Measurements from ENCODE around the gene ESYT1. TPM values are rescaled to one million over a fixed set of nuclear protein-coding genes. Genes with fewer than 3 reads are reported as not detected.

ESYT1 gene
- total and polyA plus RNA-seq, 4 donors: 41.0 to 93.5 (median 58.8) TPM

DNA sequence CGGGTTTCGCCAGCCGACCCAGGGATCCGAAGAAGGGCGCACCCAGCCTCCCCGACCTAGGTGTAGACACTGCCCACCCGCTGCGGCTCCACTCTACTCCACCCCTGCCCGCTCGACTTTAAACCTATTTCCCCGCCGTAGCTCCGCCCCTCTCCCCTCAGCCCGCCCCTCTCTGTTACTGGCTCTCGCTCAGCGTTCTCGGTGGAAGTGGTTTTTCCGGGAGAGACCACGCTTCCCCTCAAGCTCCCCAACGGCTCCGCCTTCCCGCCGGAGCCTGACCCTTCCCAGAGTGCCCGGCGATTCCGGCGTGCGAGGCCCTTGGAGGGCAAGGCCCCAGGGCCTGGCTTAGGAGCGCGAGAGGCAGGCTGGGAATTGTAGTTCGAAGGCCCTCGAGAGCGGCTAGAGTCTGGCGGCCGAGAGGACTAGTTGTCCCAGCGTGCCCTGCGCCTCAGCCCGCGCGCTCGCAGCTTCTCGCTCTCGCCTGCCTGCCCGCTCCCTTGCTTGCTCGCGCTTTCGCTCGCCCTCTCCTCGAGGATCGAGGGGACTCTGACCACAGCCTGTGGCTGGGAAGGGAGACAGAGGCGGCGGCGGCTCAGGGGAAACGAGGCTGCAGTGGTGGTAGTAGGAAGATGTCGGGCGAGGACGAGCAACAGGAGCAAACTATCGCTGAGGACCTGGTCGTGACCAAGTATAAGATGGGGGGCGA lies 23.8 kb upstream of the ESYT1 start, which contains the start of gene PA2G4:
TSS of gene PA2G4 (plus strand) at position 451 of the 706 bp plus-strand sequence. CDS start at position 630, 179 bp downstream.
- peak; percentile 88 for TF ChIP-seq FOXA1 (IDR thresholded peaks at IDR 0.05)
- TF ChIP-seq ZBTB33 (IDR thresholded peaks at IDR 0.05): peak; percentile 98
- peak; percentile 48 for TF ChIP-seq FOXA2 (IDR thresholded peaks at IDR 0.05)
- TF ChIP-seq TAF1 (conservative IDR thresholded peaks at IDR 0.05): peak; percentile 77
- TF ChIP-seq YY1 (IDR thresholded peaks at IDR 0.05): peak; percentile 93
- peak in 1 of 2 donors; percentile 91 for TF ChIP-seq GABPA (IDR thresholded peaks at IDR 0.05 in 1 of 2, conservative IDR thresholded peaks at IDR 0.05 in 1 of 2)
- TF ChIP-seq MAX (IDR thresholded peaks at IDR 0.05): peak; percentile 99
- TF ChIP-seq JUND (IDR thresholded peaks at IDR 0.05): peak; percentile 36 to 53
- TF ChIP-seq HNF4A (conservative IDR thresholded peaks at IDR 0.05): peak; percentile 56 to 62
- TF ChIP-seq, protein P1, sequence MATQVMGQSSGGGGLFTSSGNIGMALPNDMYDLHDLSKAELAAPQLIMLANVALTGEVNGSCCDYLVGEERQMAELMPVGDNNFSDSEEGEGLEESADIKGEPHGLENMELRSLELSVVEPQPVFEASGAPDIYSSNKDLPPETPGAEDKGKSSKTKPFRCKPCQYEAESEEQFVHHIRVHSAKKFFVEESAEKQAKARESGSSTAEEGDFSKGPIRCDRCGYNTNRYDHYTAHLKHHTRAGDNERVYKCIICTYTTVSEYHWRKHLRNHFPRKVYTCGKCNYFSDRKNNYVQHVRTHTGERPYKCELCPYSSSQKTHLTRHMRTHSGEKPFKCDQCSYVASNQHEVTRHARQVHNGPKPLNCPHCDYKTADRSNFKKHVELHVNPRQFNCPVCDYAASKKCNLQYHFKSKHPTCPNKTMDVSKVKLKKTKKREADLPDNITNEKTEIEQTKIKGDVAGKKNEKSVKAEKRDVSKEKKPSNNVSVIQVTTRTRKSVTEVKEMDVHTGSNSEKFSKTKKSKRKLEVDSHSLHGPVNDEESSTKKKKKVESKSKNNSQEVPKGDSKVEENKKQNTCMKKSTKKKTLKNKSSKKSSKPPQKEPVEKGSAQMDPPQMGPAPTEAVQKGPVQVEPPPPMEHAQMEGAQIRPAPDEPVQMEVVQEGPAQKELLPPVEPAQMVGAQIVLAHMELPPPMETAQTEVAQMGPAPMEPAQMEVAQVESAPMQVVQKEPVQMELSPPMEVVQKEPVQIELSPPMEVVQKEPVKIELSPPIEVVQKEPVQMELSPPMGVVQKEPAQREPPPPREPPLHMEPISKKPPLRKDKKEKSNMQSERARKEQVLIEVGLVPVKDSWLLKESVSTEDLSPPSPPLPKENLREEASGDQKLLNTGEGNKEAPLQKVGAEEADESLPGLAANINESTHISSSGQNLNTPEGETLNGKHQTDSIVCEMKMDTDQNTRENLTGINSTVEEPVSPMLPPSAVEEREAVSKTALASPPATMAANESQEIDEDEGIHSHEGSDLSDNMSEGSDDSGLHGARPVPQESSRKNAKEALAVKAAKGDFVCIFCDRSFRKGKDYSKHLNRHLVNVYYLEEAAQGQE (IDR thresholded peaks at IDR 0.05): peak; percentile 88
- peak; percentile 91 for TF ChIP-seq NR2F2 (IDR thresholded peaks at IDR 0.05)
- TF ChIP-seq EGR1 (IDR thresholded peaks at IDR 0.05; ENCODE audit: low read depth in 2 of 2): peak; percentile 68 to 76
- TF ChIP-seq, protein P2, sequence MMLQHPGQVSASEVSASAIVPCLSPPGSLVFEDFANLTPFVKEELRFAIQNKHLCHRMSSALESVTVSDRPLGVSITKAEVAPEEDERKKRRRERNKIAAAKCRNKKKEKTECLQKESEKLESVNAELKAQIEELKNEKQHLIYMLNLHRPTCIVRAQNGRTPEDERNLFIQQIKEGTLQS (IDR thresholded peaks at IDR 0.05): no peak
- no peak for TF ChIP-seq HNF4G (IDR thresholded peaks at IDR 0.05)
- TF ChIP-seq RAD21 (IDR thresholded peaks at IDR 0.05): peak; percentile 58 to 70
- no peak for TF ChIP-seq CTCF (IDR thresholded peaks at IDR 0.05; ENCODE audit: low read depth, low read length, missing input control)
- peak; percentile 90 for TF ChIP-seq SP1 (IDR thresholded peaks at IDR 0.05)
- TF ChIP-seq RXRA (IDR thresholded peaks at IDR 0.05): peak; percentile 85 to 87
- WGBS: under 1% methylated on average over 60 of the region's 60 CpGs
- no peaks in the 10 kb centered on the region for H3K27me3 ChIP-seq (ENCODE audit: control insufficient read depth in 4 of 4, insufficient read depth in 4 of 4, low read length in 3 of 4)

More for the DNA sequence above, 23.8 kb upstream of the ESYT1 start, which contains the start of gene PA2G4:
- peaks cover 0 to 24% (median 13%) of the 10 kb centered on the region in 4 donors for H3K4me1 ChIP-seq (ENCODE audit: control insufficient read depth in 4 of 4, insufficient read depth in 4 of 4, low read length in 3 of 4)
- DNase-seq (ENCODE audit: low spot score): peak; percentile 94
- H3K9me3 ChIP-seq (ENCODE audit: control insufficient read depth in 4 of 4, low read length in 3 of 4): no peaks in the 10 kb centered on the region
- H3K36me3 ChIP-seq (ENCODE audit: control insufficient read depth in 4 of 4, insufficient read depth in 3 of 4, low read depth in 1 of 4, low read length in 3 of 4): peaks cover 17 to 46% (median 40%) of the 10 kb centered on the region in 4 donors
- H3K27ac ChIP-seq (ENCODE audit: low read depth in 1 of 2, low read length in 2 of 2): peak within 1 kb of the TSS; percentile 66 to 83
- peak within 1 kb of the TSS; percentile 71 to 91 for H3K9ac ChIP-seq (ENCODE audit: low read depth in 1 of 2, low read length in 2 of 2)
- H3K4me3 ChIP-seq (ENCODE audit: low read depth in 1 of 3, low read length in 3 of 3): peak within 1 kb of the TSS; percentile 67 to 88 (median 81)

All from liver (tissue), 9 donors.